Measurements from ENCODE around the gene ZNF296.

DNA sequence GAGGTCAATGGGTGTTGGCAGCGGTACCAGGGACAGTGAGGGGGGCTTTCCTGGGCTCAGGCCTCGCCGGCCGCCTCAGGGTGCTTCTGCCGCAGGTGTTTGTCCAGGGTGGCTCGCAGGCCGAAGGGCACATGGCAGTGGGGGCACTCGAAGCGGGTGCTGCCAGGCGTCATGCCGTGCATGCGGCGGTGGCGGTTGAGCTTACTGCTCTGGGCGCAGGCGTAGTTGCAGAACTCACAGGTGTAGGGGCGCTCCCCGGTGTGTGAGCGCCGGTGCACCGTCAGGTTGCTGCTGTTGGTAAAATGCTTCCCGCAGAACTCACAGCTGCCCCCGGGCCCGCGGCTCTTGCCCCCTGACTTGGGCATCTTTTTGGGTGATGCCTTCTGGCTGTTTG, 4.7 kb downstream of the ZNF296 start:
- TF ChIP-seq ATF3 (CRISPR knock-in tag; conservative IDR thresholded peaks at IDR 0.05) (no peak), FOXK1 (CRISPR knock-in tag; IDR thresholded peaks at IDR 0.05) (no peak), CTCF (IDR thresholded peaks at IDR 0.05) (no peak), MAX (CRISPR knock-in tag; IDR thresholded peaks at IDR 0.05) (no peak), IRF1 (CRISPR knock-in tag; IDR thresholded peaks at IDR 0.05) (no peak), ETV6 (CRISPR knock-in tag; IDR thresholded peaks at IDR 0.05) (no peak), RORB (CRISPR knock-in tag; IDR thresholded peaks at IDR 0.05) (no peak), ZNF121 (CRISPR knock-in tag; IDR thresholded peaks at IDR 0.05) (no peak), PRRX2 (CRISPR knock-in tag; IDR thresholded peaks at IDR 0.05) (no peak), ESRRA (CRISPR knock-in tag; IDR thresholded peaks at IDR 0.05; ENCODE audit: borderline replicate concordance) (no peak), ZNF232 (CRISPR knock-in tag; IDR thresholded peaks at IDR 0.05) (no peak), TP53 (CRISPR knock-in tag; IDR thresholded peaks at IDR 0.05) (no peak)
- TF ChIP-seq, protein P1, sequence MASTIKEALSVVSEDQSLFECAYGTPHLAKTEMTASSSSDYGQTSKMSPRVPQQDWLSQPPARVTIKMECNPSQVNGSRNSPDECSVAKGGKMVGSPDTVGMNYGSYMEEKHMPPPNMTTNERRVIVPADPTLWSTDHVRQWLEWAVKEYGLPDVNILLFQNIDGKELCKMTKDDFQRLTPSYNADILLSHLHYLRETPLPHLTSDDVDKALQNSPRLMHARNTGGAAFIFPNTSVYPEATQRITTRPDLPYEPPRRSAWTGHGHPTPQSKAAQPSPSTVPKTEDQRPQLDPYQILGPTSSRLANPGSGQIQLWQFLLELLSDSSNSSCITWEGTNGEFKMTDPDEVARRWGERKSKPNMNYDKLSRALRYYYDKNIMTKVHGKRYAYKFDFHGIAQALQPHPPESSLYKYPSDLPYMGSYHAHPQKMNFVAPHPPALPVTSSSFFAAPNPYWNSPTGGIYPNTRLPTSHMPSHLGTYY (CRISPR knock-in tag; IDR thresholded peaks at IDR 0.05), result no peak
- TF ChIP-seq, protein P2, sequence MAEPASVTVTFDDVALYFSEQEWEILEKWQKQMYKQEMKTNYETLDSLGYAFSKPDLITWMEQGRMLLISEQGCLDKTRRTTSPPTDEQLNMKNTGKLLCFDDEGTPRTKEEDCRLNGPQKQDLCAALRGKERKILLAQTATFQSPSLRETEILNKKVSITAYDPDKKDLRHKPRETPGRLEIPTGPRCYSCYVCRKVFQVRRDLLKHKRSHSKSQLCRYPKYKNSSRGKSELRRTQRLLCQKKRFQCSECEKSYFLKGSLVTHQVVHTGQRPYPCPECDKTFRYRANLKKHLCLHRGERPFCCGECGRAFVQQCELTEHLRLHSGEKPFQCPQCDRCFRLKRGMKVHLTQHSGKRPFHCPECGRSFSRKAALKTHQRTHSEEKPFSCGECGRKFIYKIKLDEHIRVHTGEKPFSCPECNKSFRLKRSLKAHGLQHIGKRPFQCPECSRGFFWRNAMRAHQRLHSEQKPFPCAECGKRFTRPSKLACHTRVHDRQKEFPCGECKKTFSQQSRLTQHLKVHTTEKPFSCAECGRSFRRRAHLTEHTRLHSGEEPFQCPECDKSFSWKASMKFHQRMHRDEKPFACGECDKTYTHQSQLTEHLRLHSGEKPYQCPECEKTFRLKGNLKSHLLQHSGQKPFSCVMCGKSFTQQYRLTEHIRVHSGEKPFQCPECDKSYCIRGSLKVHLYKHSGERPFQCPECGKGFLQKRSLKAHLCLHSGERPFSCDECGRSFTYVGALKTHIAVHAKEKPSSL (CRISPR knock-in tag; conservative IDR thresholded peaks at IDR 0.05), result no peak
